Measurements from ENCODE around the gene FHDC1.

FHDC1 gene

DNA sequence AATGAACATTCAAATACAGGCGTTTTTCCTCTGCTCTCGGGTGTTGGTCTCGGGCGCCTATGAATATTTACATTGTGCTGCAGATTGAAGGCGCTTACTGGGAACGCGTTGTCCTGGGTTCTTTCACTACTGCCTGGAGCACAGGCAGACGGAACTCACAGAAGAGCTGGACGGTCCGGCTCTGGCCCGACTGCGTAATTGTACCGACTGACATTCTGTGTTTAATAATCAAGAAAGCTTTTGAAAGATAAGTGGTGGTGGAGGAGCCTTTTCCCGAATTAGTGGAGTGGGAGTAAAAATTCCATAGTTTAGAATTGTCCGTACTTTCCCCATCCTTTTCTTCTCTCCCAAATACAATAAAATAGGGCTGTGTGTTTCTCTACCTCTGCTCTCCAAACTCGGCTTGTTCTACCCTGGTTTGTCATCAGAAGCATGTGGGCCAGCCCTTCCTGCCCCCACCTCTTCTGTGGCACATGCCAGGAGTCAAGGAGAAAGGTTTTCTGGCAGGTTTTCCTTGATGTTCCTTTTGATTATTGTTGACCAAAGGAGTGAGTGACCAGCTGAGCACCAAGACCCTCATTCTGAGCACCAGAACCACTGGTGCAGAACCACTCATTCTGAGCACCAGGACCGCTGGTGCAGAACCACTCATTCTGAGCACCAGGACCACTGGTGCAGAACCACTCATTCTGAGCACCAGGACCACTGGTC lies 2.3 kb downstream of the FHDC1 start:
- no peak for TF ChIP-seq CTCF (conservative IDR thresholded peaks at IDR 0.05; ENCODE audit: low read depth)
- DNase-seq (ENCODE audit: low spot score): no peak
- H3K27ac ChIP-seq: no peak overlapping the region
- CTCF ChIA-PET: no interaction called here
- POLR2A ChIA-PET (ENCODE audit: low non-redundant PET): interaction anchor here (1.0 kb wide), 1 partner anchor 45 kb away, joined by 3 read pairs; no protein-coding TSS in a partner anchor

DNA sequence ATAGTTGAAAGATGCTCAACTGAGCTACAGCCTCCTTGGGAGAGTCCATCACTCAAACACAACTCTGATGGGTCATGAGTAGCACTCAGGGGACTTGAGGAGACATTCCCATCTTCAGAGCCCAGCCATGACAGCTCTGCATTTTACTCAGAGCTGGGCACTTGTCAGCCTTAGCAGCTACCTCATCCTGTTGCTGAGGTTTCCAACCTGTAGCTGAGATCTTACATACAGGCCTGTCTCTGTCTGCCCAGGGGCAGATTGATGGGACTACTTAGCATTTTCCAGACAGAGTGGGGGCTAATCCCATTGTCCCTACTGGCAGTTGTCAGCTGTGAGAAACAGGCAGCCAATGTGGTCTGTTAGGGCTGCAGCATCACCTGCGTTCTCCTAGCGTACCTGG lies 3.5 kb downstream of the FHDC1 start:
- ChIA-PET CTCF (interaction anchor here (0.9 kb wide), 1 partner anchor 58 kb away, joined by 4 read pairs; no protein-coding TSS in a partner anchor), POLR2A (ENCODE audit: low non-redundant PET) (no interaction called here)
- DNase-seq (ENCODE audit: low spot score): no peak
- TF ChIP-seq CTCF (conservative IDR thresholded peaks at IDR 0.05; ENCODE audit: low read depth): no peak
- no peak overlapping the region for H3K27ac ChIP-seq

- no peak for TF ChIP-seq CTCF (conservative IDR thresholded peaks at IDR 0.05; ENCODE audit: low read depth)
- no peak for DNase-seq (ENCODE audit: low spot score)
- no peak overlapping the region for H3K27ac ChIP-seq
- ChIA-PET POLR2A (ENCODE audit: low non-redundant PET) (no interaction called here), CTCF (interaction anchor here (1.4 kb wide), 1 partner anchor 143 kb away, joined by 4 read pairs; no protein-coding TSS in a partner anchor)
Observed at GRCh38 chr4:152940461-152940860, 4.3 kb downstream of the FHDC1 start.

- no peak for TF ChIP-seq CTCF (conservative IDR thresholded peaks at IDR 0.05; ENCODE audit: low read depth)
- DNase-seq (ENCODE audit: low spot score): no peak
- no peak overlapping the region for H3K27ac ChIP-seq
- CTCF ChIA-PET: interaction anchor here (1.4 kb wide), 1 partner anchor 142 kb away, joined by 4 read pairs; no protein-coding TSS in a partner anchor
- POLR2A ChIA-PET (ENCODE audit: low non-redundant PET): no interaction called here
Observed at GRCh38 chr4:152941411-152941810, 5.3 kb downstream of the FHDC1 start.

GRCh38 chr4:152942346-152942745 lies 6.2 kb downstream of the FHDC1 start:
- H3K27ac ChIP-seq: no peak overlapping the region
- no peak for DNase-seq (ENCODE audit: low spot score)
- no peak for TF ChIP-seq CTCF (conservative IDR thresholded peaks at IDR 0.05; ENCODE audit: low read depth)
- POLR2A ChIA-PET (ENCODE audit: low non-redundant PET): no interaction called here
- CTCF ChIA-PET: no interaction called here

- POLR2A ChIA-PET (ENCODE audit: low non-redundant PET): no interaction called here
- no peak overlapping the region for H3K27ac ChIP-seq
- TF ChIP-seq CTCF (conservative IDR thresholded peaks at IDR 0.05; ENCODE audit: low read depth): no peak
- no peak for DNase-seq (ENCODE audit: low spot score)
- CTCF ChIA-PET: no interaction called here
Observed at GRCh38 chr4:152943672-152944071, 7.5 kb downstream of the FHDC1 start.
